Osteocyte (in vitro differentiated cells): Measurements from ENCODE around the gene GPLD1. TPM values are rescaled to one million over a fixed set of nuclear protein-coding genes. Genes with fewer than 3 reads are reported as not detected.

Experiments used
- DNase-seq: peaks from one replicate; pipeline ENCODE4 v3.0.0; 2021; ENCODE audit warnings: mixed read lengths; ENCODE audit not compliant: unreplicated experiment; ENCODE audit errors: extremely low spot score
- H3K27ac Mint-ChIP-seq: one replicate; pipeline ENCODE4 v1.8.0; 2021; ENCODE audit warnings: mild to moderate bottlenecking, mixed read lengths; ENCODE audit not compliant: unreplicated experiment
- H3K27me3 Mint-ChIP-seq: one replicate; pipeline ENCODE4 v1.8.0; 2021; ENCODE audit warnings: mixed read lengths; ENCODE audit not compliant: unreplicated experiment
- H3K36me3 Mint-ChIP-seq: one replicate; pipeline ENCODE4 v1.8.0; 2021; ENCODE audit warnings: mixed read lengths; ENCODE audit not compliant: unreplicated experiment
- H3K4me1 Mint-ChIP-seq: one replicate; pipeline ENCODE4 v1.8.0; 2021; ENCODE audit warnings: mixed read lengths; ENCODE audit not compliant: unreplicated experiment
- H3K4me3 Mint-ChIP-seq: one replicate; pipeline ENCODE4 v1.8.0; 2021; ENCODE audit warnings: mild to moderate bottlenecking, moderate library complexity, mixed read lengths; ENCODE audit not compliant: unreplicated experiment
- H3K9me3 Mint-ChIP-seq: one replicate; pipeline ENCODE4 v1.8.0; 2021; ENCODE audit warnings: mixed read lengths; ENCODE audit not compliant: unreplicated experiment
- CTCF ChIP-seq: fragments of 200-600 bp; sonication (generic); IDR thresholded peaks from 2 replicates; pipeline ENCODE4 v1.5.0; 2021; ENCODE audit warnings: antibody characterized with exemption, mild to moderate bottlenecking, moderate library complexity
- total RNA-seq: library from RNA; stranded (reverse); gene quantifications from 2 replicates; pipeline ENCODE4 v1.2.1, GENCODE V29; 2021

The GPLD1 gene
- total RNA-seq, 1 donor from 2014 or later: 1.9 TPM

- peak; percentile 80 for DNase-seq
- no peaks in the 10 kb centered on the region for H3K4me1 Mint-ChIP-seq
- H3K27me3 Mint-ChIP-seq: no peaks in the 10 kb centered on the region
- H3K27ac Mint-ChIP-seq: no peak overlapping the region
- no peak overlapping the region for H3K4me3 Mint-ChIP-seq
- no peak for TF ChIP-seq CTCF
- peaks cover 7% of the 10 kb centered on the region for H3K9me3 Mint-ChIP-seq
- H3K36me3 Mint-ChIP-seq: peaks cover 31% of the 10 kb centered on the region
These were observed 15.5 kb upstream of the GPLD1 start for GRCh38 chr6:24504649-24505586.

GRCh38 chr6:24504287-24504648 is 14.9 kb upstream of the GPLD1 start:
- Mint-ChIP-seq H3K27ac (no peak overlapping the region), H3K27me3 (no peaks in the 10 kb centered on the region), H3K4me3 (no peak overlapping the region), H3K4me1 (no peaks in the 10 kb centered on the region), H3K36me3 (peaks cover 25% of the 10 kb centered on the region), H3K9me3 (peaks cover 7% of the 10 kb centered on the region)
- no peak for TF ChIP-seq CTCF
- no peak for DNase-seq

- Mint-ChIP-seq H3K27ac (no peak overlapping the region), H3K4me1 (no peaks in the 10 kb centered on the region), H3K36me3 (peaks cover 23% of the 10 kb centered on the region), H3K4me3 (no peak overlapping the region), H3K9me3 (peaks cover 1% of the 10 kb centered on the region), H3K27me3 (no peaks in the 10 kb centered on the region)
- TF ChIP-seq CTCF: no peak
- peak; percentile 21 for DNase-seq
These were observed 12.5 kb upstream of the GPLD1 start for GRCh38 chr6:24501914-24502313.

GRCh38 chr6:24501374-24501773 is 12.0 kb upstream of the GPLD1 start:
- Mint-ChIP-seq H3K9me3 (no peaks in the 10 kb centered on the region), H3K4me3 (no peak overlapping the region), H3K27ac (no peak overlapping the region), H3K36me3 (peaks cover 22% of the 10 kb centered on the region), H3K4me1 (no peaks in the 10 kb centered on the region), H3K27me3 (no peaks in the 10 kb centered on the region)
- DNase-seq: no peak
- no peak for TF ChIP-seq CTCF

GRCh38 chr6:24500683-24501082 is 11.3 kb upstream of the GPLD1 start:
- TF ChIP-seq CTCF: no peak
- H3K27ac Mint-ChIP-seq: no peak overlapping the region
- no peaks in the 10 kb centered on the region for H3K27me3 Mint-ChIP-seq
- H3K4me1 Mint-ChIP-seq: peaks cover 2% of the 10 kb centered on the region
- H3K4me3 Mint-ChIP-seq: no peak overlapping the region
- DNase-seq: no peak
- H3K9me3 Mint-ChIP-seq: no peaks in the 10 kb centered on the region
- H3K36me3 Mint-ChIP-seq: peaks cover 22% of the 10 kb centered on the region
